ENCODE data around the gene CLDN10.
"Not testable (repeated sequence)": the region's sequence is repeated elsewhere in the genome, so short reads cannot be mapped to it uniquely, and the experiment has no call there.

The CLDN10 gene

GRCh38 chr13:95541911-95542474 is 10.5 kb upstream of the CLDN10 start:
- no peak for DNase-seq

- DNase-seq = no peak
Observed at GRCh38 chr13:95544293-95544692, 8.2 kb upstream of the CLDN10 start.

- no peak for DNase-seq
Observed at GRCh38 chr13:95546919-95547318, 5.6 kb upstream of the CLDN10 start.

- no peak for DNase-seq
Observed at GRCh38 chr13:95547531-95548167, 4.9 kb upstream of the CLDN10 start.

- no peak for DNase-seq
Observed at GRCh38 chr13:95552208-95552538, 347 bp upstream of the CLDN10 start.

GRCh38 chr13:95553581-95554385 is 1.3 kb downstream of the CLDN10 start:
- DNase-seq = no peak

GRCh38 chr13:95557013-95557412 is 4.5 kb downstream of the CLDN10 start:
- DNase-seq = no peak

- DNase-seq = no peak
Observed at GRCh38 chr13:95559100-95559499, 6.6 kb downstream of the CLDN10 start.

GRCh38 chr13:95560387-95560786 is 7.9 kb downstream of the CLDN10 start:
- no peak for DNase-seq

- no peak for DNase-seq
Observed at GRCh38 chr13:95564091-95564490, 11.6 kb downstream of the CLDN10 start.

- no peak for DNase-seq
Observed at GRCh38 chr13:95564733-95565291, 12.3 kb downstream of the CLDN10 start.

- DNase-seq = not testable (repeated sequence)
Observed at GRCh38 chr13:95565758-95566157, 13.2 kb downstream of the CLDN10 start.

GRCh38 chr13:95568131-95568530 is 15.6 kb downstream of the CLDN10 start:
- DNase-seq = no peak

GRCh38 chr13:95570016-95570415 is 17.5 kb downstream of the CLDN10 start:
- DNase-seq = no peak

GRCh38 chr13:95571941-95572340 is 19.4 kb downstream of the CLDN10 start:
- no peak for DNase-seq

- DNase-seq = no peak
Observed at GRCh38 chr13:95573221-95573620, 20.7 kb downstream of the CLDN10 start.

GRCh38 chr13:95579303-95579702 is 26.8 kb downstream of the CLDN10 start:
- no peak for DNase-seq

GRCh38 chr13:95585867-95586266 is 33.3 kb downstream of the CLDN10 start:
- no peak for DNase-seq

GRCh38 chr13:95588134-95588533 is 35.6 kb downstream of the CLDN10 start:
- no peak for DNase-seq

GRCh38 chr13:95588721-95589120 is 36.2 kb downstream of the CLDN10 start:
- DNase-seq = no peak

GRCh38 chr13:95593462-95593861 is 40.9 kb downstream of the CLDN10 start:
- no peak for DNase-seq

- no peak for DNase-seq
Observed at GRCh38 chr13:95596701-95597100, 44.2 kb downstream of the CLDN10 start.

- no peak for DNase-seq
Observed at GRCh38 chr13:95601216-95601615, 48.7 kb downstream of the CLDN10 start.

GRCh38 chr13:95601906-95602305 is 49.4 kb downstream of the CLDN10 start:
- DNase-seq = no peak
